Right lobe of liver (tissue), 6 donors: ENCODE measurements around the gene BUB1B. TPM values are rescaled to one million over a fixed set of nuclear protein-coding genes. Genes with fewer than 3 reads are reported as not detected.

Experiments
- ATAC-seq, 4 donors: fragments of 200-7000 bp; cut with Tn5 transposase; one replicate each; pipeline ENCODE4 v1.9.1; 2020; ENCODE audit warnings: mild to moderate bottlenecking in 4 of 4, moderate library complexity in 4 of 4
- DNase-seq, 3 donors: peaks; one replicate each; pipeline ENCODE4 v3.0.0-alpha.2; 2020
- H3K27ac ChIP-seq, 3 donors: fragments of 200-600 bp; one replicate each; pipeline ENCODE4 v1.8.0; 2022
- H3K27me3 ChIP-seq, 2 donors: fragments of 200-600 bp; one replicate each; pipeline ENCODE4 v1.8.0; 2022
- H3K36me3 ChIP-seq, 4 donors: fragments of 200-600 bp; sonication (generic) in 1 of 4; one replicate each; pipeline versions ENCODE4 v1.5.1 to v1.8.0; 2017 to 2022; ENCODE audit warnings: control low read depth in 1 of 4
- H3K4me1 ChIP-seq, 4 donors: fragments of 200-600 bp; sonication (generic) in 1 of 4; one replicate each; pipeline versions ENCODE4 v1.5.1 to v1.8.0; 2017 to 2022; ENCODE audit warnings: control low read depth in 1 of 4
- H3K4me3 ChIP-seq, 3 donors: fragments of 200-600 bp; one replicate each; pipeline ENCODE4 v1.8.0; 2022
- H3K9me3 ChIP-seq, 4 donors: fragments of 200-600 bp; sonication (generic) in 1 of 4; one replicate each; pipeline versions ENCODE4 v1.5.1 to v1.8.0; 2017 to 2022; ENCODE audit warnings: control low read depth in 1 of 4
- POLR2A ChIP-seq: fragments of 450-650 bp; IDR thresholded peaks from one replicate; pipeline ENCODE4 v1.6.1; 2017; ENCODE audit warnings: antibody characterized with exemption, mild to moderate bottlenecking
- WGBS: methylation state at CpG from one replicate; pipeline ENCODE4 v1.1.6; 2018; ENCODE audit warnings: low coverage, low lambda C conversion rate; ENCODE audit not compliant: insufficient coverage; ENCODE audit errors: missing lambda C conversion rate; 5-methylcytosine and 5-hydroxymethylcytosine counted together
- intact Hi-C, 2 donors: fragments of 100-400 bp; cut with DNase I; formaldehyde crosslinking; loops; one replicate each; pipeline versions ENCODE4 v1.11.2 to v1.14.1; 2022
- total RNA-seq, 6 experiments: library from RNA; depleted of rRNA in 2 of 6; stranded (reverse); fragments of >200 nt in 2 of 6; fragmentation: NEBNext Ultra II Directional in 3 of 6; extraction: Animal tissue kit (Norgen Biotek cat#: 25700) in 3 of 6; gene quantifications; one replicate each; pipeline versions ENCODE4 v1.1.0 to v1.2.4, GENCODE V29; 2016 to 2023
- TF ChIP-seq, protein P1 (sequence below), 4 donors: fragments of 200-600 bp in 3 of 4; fragments of 450-650 bp in 1 of 4; IDR thresholded peaks; one replicate each; pipeline versions ENCODE4 v1.5.1 to v1.8.0; 2016 to 2022; ENCODE audit warnings: antibody characterized with exemption in 4 of 4, mild to moderate bottlenecking in 2 of 4
- donor health status: DM: no; HTN: yes; CAD: no.
- donor health status: DM: no; HTN: no; CAD: no.
- donor health status: DM: no; HTN: no; CAD: no.
- donor health status: DM: no; HTN: yes; CAD: no.
- donor health status: DM: no; HTN: yes; CAD: no.

Gene BUB1B
- total RNA-seq, 6 experiments from 2014 or later, result 0.39 to 1.7 (median 1.2) TPM; not detected in 1

- ATAC-seq, result no peak
- 0% methylated on average over 2 of the region's 27 CpGs for WGBS
- Histone ChIP-seq H3K36me3 (no peaks in the 10 kb centered on the region), H3K4me3 (peak overlapping the region; percentile 42 to 51 (median 44)), H3K4me1 (peaks cover 0 to 14% (median 5%) of the 10 kb centered on the region in 4 donors), H3K9me3 (no peaks in the 10 kb centered on the region), H3K27me3 (peaks cover 0 to 17% of the 10 kb centered on the region in 2 donors), H3K27ac (no peak overlapping the region)
- intact Hi-C loops, result no loop called here
- no peak for DNase-seq
- TF ChIP-seq, protein P1, sequence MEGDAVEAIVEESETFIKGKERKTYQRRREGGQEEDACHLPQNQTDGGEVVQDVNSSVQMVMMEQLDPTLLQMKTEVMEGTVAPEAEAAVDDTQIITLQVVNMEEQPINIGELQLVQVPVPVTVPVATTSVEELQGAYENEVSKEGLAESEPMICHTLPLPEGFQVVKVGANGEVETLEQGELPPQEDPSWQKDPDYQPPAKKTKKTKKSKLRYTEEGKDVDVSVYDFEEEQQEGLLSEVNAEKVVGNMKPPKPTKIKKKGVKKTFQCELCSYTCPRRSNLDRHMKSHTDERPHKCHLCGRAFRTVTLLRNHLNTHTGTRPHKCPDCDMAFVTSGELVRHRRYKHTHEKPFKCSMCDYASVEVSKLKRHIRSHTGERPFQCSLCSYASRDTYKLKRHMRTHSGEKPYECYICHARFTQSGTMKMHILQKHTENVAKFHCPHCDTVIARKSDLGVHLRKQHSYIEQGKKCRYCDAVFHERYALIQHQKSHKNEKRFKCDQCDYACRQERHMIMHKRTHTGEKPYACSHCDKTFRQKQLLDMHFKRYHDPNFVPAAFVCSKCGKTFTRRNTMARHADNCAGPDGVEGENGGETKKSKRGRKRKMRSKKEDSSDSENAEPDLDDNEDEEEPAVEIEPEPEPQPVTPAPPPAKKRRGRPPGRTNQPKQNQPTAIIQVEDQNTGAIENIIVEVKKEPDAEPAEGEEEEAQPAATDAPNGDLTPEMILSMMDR (IDR thresholded peaks at IDR 0.05), result no peak
- no peak for TF ChIP-seq POLR2A
Observed at GRCh38 chr15:40252141-40252437, 91.2 kb downstream of the BUB1B start.

GRCh38 chr15:40252438-40253166 lies 91.7 kb downstream of the BUB1B start:
- no peaks in the 10 kb centered on the region for H3K36me3 ChIP-seq
- intact Hi-C loops, result no loop called here
- ATAC-seq (peak; percentile 23 to 73 (median 52)), DNase-seq (peak in 1 of 3 donors; percentile 60)
- TF ChIP-seq, protein P1 (IDR thresholded peaks at IDR 0.05), result no peak
- no peak for TF ChIP-seq POLR2A
- H3K4me1 ChIP-seq, result peaks cover 0 to 14% (median 5%) of the 10 kb centered on the region in 4 donors
- H3K9me3 ChIP-seq, result no peaks in the 10 kb centered on the region
- WGBS, result 0% methylated on average over 9 of the region's 82 CpGs
- H3K27ac ChIP-seq, result no peak overlapping the region
- peaks cover 0 to 17% of the 10 kb centered on the region in 2 donors for H3K27me3 ChIP-seq
- H3K4me3 ChIP-seq, result peak overlapping the region; percentile 42 to 51 (median 44)

- Histone ChIP-seq H3K4me3 (peak overlapping the region; percentile 42 to 51 (median 44)), H3K9me3 (no peaks in the 10 kb centered on the region), H3K27me3 (peaks cover 0 to 17% of the 10 kb centered on the region in 2 donors), H3K36me3 (no peaks in the 10 kb centered on the region), H3K27ac (no peak overlapping the region), H3K4me1 (peaks cover 0 to 14% (median 5%) of the 10 kb centered on the region in 4 donors)
- DNase-seq (peak in 1 of 3 donors; percentile 47), ATAC-seq (no peak)
- WGBS, result 47% methylated on average over 14 of the region's 28 CpGs
- TF ChIP-seq, protein P1 (IDR thresholded peaks at IDR 0.05), result no peak
- no peak for TF ChIP-seq POLR2A
- intact Hi-C loops, result no loop called here
Observed at GRCh38 chr15:40253167-40253790, 92.4 kb downstream of the BUB1B start.

GRCh38 chr15:40254452-40254851 lies 93.6 kb downstream of the BUB1B start:
- intact Hi-C loops, result no loop called here
- WGBS, result 53% methylated on average over 2 of the region's 3 CpGs
- Histone ChIP-seq H3K27ac (no peak overlapping the region), H3K27me3 (peaks cover 0 to 17% of the 10 kb centered on the region in 2 donors), H3K4me3 (no peak overlapping the region), H3K4me1 (peaks cover 0 to 14% (median 5%) of the 10 kb centered on the region in 4 donors), H3K9me3 (no peaks in the 10 kb centered on the region), H3K36me3 (no peaks in the 10 kb centered on the region)
- ATAC-seq, result no peak
- peak in 1 of 3 donors; percentile 8 for DNase-seq
- TF ChIP-seq, protein P1 (IDR thresholded peaks at IDR 0.05), result no peak
- TF ChIP-seq POLR2A, result no peak
